Activated CD8-positive, alpha-beta T cell treated with anti-CD3 and anti-CD28 coated beads for 36 hours (primary cell): ENCODE results near the gene DNAJC4. TPM values are rescaled to one million over a fixed set of nuclear protein-coding genes. Genes with fewer than 3 reads are reported as not detected.

ENCODE experiments used
- ATAC-seq: fragments of 200-7000 bp; cut with Tn5 transposase; one replicate; pipeline ENCODE4 v1.10.0; 2021; ENCODE audit warnings: mild to moderate bottlenecking, moderate library complexity
- CTCF ChIA-PET: fragments of 350-600 bp; sonication (Branson Sonifier 250); formaldehyde crosslinking; loops from one replicate; lab custom pipeline; 2021; ENCODE audit warnings: antibody characterized with exemption; lab: Charles Lee
- POLR2A ChIA-PET: fragments of 350-600 bp; sonication (Branson Sonifier 250); formaldehyde crosslinking; loops from one replicate; lab custom pipeline; 2021; ENCODE audit warnings: antibody characterized with exemption; lab: Charles Lee
- DNase-seq: peaks from one replicate; pipeline ENCODE4 v3.0.0-alpha.2; 2020
- H3K27ac Mint-ChIP-seq: one replicate; pipeline ENCODE4 v1.8.0; 2021; ENCODE audit warnings: mild to moderate bottlenecking, mixed read lengths
- H3K27me3 Mint-ChIP-seq: one replicate; pipeline ENCODE4 v1.8.0; 2021; ENCODE audit warnings: mixed read lengths
- H3K36me3 Mint-ChIP-seq: one replicate; pipeline ENCODE4 v1.8.0; 2021; ENCODE audit warnings: low read depth, mixed read lengths
- H3K4me1 Mint-ChIP-seq: one replicate; pipeline ENCODE4 v1.8.0; 2021; ENCODE audit warnings: low read depth, mixed read lengths
- H3K4me3 Mint-ChIP-seq: one replicate; pipeline ENCODE4 v1.8.0; 2021; ENCODE audit warnings: mild to moderate bottlenecking, moderate library complexity, mixed read lengths
- H3K9me3 Mint-ChIP-seq: one replicate; pipeline ENCODE4 v1.8.0; 2021; ENCODE audit warnings: mixed read lengths
- intact Hi-C: fragments of 100-400 bp; cut with micrococcal nuclease; formaldehyde crosslinking; loops from one replicate; pipeline ENCODE4 v1.10.0; 2022
- total RNA-seq, 2 experiments: library from RNA; stranded (reverse); gene quantifications; one replicate each; pipeline ENCODE4 v1.2.3, GENCODE V29; 2021
- TF ChIP-seq, protein P1 (sequence below): fragments of 200-600 bp; IDR thresholded peaks from one replicate; pipeline ENCODE4 v1.8.0; 2022; ENCODE audit warnings: antibody characterized with exemption, mild to moderate bottlenecking

The DNAJC4 gene
- total RNA-seq, 2 experiments from 2014 or later, result 25.8 to 26.1 TPM

DNA sequence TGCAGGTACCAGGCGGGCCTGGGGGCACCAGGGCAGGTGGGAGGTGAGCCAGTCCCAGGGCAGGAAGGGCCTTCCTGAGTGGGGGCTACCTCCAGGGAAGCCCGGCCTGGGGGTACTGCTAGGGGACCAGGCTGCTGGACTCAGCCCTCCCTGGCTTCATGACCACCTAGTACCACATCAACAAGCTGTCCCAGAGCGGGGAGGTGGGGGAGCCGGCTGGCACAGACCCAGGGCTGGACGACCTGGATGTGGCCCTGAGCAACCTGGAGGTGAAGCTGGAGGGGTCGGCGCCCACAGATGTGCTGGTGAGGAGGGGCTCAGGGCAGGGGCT is 11.0 kb upstream of the DNAJC4 start:
- intact Hi-C loops, result no loop called here
- H3K36me3 Mint-ChIP-seq, result peaks cover 26% of the 10 kb centered on the region
- DNase-seq, result no peak
- H3K4me3 Mint-ChIP-seq, result no peak overlapping the region
- TF ChIP-seq, protein P1, sequence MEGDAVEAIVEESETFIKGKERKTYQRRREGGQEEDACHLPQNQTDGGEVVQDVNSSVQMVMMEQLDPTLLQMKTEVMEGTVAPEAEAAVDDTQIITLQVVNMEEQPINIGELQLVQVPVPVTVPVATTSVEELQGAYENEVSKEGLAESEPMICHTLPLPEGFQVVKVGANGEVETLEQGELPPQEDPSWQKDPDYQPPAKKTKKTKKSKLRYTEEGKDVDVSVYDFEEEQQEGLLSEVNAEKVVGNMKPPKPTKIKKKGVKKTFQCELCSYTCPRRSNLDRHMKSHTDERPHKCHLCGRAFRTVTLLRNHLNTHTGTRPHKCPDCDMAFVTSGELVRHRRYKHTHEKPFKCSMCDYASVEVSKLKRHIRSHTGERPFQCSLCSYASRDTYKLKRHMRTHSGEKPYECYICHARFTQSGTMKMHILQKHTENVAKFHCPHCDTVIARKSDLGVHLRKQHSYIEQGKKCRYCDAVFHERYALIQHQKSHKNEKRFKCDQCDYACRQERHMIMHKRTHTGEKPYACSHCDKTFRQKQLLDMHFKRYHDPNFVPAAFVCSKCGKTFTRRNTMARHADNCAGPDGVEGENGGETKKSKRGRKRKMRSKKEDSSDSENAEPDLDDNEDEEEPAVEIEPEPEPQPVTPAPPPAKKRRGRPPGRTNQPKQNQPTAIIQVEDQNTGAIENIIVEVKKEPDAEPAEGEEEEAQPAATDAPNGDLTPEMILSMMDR, result no peak
- H3K4me1 Mint-ChIP-seq, result peaks cover 14% of the 10 kb centered on the region
- no peaks in the 10 kb centered on the region for H3K9me3 Mint-ChIP-seq
- H3K27me3 Mint-ChIP-seq, result no peaks in the 10 kb centered on the region
- ChIA-PET CTCF (interaction anchor here (4.0 kb wide), 1 partner anchor 13 kb away, joined by 34 read pairs; the partner anchor contains the start of gene FERMT3), POLR2A (interaction anchor here (0.6 to 4.4 kb wide), 6 partner anchors 8 to 34 kb away, joined by 3 to 33 read pairs (median 6); partner anchors contain the start of genes FERMT3 and STIP1)
- ATAC-seq, result no peak
- no peak overlapping the region for H3K27ac Mint-ChIP-seq

DNA sequence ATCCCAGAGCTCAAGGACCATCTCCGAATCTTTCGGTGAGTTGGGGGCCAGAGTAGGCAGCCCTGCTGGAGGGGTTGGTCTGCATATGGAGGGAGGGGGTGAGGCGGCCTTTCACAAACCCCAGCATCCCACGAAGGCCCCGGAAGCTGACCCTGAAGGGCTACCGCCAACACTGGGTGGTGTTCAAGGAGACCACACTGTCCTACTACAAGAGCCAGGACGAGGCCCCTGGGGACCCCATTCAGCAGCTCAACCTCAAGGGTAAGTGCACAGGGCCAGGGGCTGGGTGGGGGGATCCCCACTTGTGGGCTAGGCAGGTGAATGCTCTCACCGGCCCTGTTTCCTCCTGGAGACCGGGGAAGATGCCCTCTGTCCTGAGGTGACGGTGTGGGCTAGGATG is 10.6 kb upstream of the DNAJC4 start:
- TF ChIP-seq, protein P1, result no peak
- POLR2A ChIA-PET, result interaction anchor here (0.8 to 2.6 kb wide), 5 partner anchors 9 to 34 kb away, joined by 3 to 14 read pairs (median 6); partner anchors contain the start of genes FERMT3 and STIP1
- H3K4me3 Mint-ChIP-seq, result no peak overlapping the region
- H3K9me3 Mint-ChIP-seq, result no peaks in the 10 kb centered on the region
- H3K27me3 Mint-ChIP-seq, result no peaks in the 10 kb centered on the region
- intact Hi-C loops, result no loop called here
- H3K36me3 Mint-ChIP-seq, result peaks cover 24% of the 10 kb centered on the region
- no peak for DNase-seq
- CTCF ChIA-PET, result interaction anchor here (4.0 kb wide), 1 partner anchor 14 kb away, joined by 34 read pairs; the partner anchor contains the start of gene FERMT3
- ATAC-seq, result no peak
- H3K4me1 Mint-ChIP-seq, result peaks cover 12% of the 10 kb centered on the region
- no peak overlapping the region for H3K27ac Mint-ChIP-seq

DNA sequence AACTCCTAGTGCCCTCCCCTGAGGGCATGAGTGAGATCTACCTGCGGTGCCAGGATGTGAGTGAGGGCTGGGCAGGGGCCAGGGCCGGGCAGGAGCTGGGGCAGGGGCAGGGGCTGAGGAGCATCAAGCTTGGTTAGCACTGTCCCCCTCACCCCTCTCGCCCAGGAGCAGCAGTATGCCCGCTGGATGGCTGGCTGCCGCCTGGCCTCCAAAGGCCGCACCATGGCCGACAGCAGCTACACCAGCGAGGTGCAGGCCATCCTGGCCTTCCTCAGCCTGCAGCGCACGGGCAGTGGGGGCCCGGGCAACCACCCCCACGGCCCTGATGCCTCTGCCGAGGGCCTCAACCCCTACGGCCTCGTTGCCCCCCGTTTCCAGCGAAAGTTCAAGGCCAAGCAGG is 10.1 kb upstream of the DNAJC4 start:
- Mint-ChIP-seq H3K4me1 (peaks cover 12% of the 10 kb centered on the region), H3K4me3 (no peak overlapping the region), H3K27ac (no peak overlapping the region), H3K36me3 (peaks cover 18% of the 10 kb centered on the region), H3K27me3 (no peaks in the 10 kb centered on the region), H3K9me3 (no peaks in the 10 kb centered on the region)
- TF ChIP-seq, protein P1, result no peak
- intact Hi-C loops, result no loop called here
- no peak for DNase-seq
- CTCF ChIA-PET, result no interaction called here
- POLR2A ChIA-PET, result interaction anchor here (0.7 to 2.6 kb wide), 4 partner anchors 9 to 19 kb away, joined by 3 to 14 read pairs (median 6); partner anchors contain the start of gene FERMT3
- ATAC-seq, result no peak

DNA sequence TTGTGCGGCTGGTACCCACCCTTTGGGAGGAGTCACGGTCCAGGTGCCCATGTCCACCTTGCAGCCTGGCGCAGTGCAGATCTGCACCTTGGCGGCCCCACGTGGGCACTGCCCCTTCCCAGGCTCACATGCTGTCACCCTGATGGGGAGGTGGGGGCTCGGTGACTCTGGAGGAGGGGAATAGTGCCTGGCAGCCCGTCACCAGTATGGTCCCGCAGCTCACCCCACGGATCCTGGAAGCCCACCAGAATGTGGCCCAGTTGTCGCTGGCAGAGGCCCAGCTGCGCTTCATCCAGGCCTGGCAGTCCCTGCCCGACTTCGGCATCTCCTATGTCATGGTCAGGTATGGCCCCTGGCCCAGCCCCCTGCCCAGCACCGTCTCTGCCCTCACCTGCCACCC is 9.6 kb upstream of the DNAJC4 start:
- Mint-ChIP-seq H3K27me3 (no peaks in the 10 kb centered on the region), H3K4me3 (no peak overlapping the region), H3K9me3 (no peaks in the 10 kb centered on the region), H3K27ac (no peak overlapping the region), H3K36me3 (peaks cover 18% of the 10 kb centered on the region), H3K4me1 (peaks cover 13% of the 10 kb centered on the region)
- TF ChIP-seq, protein P1, result no peak
- ChIA-PET POLR2A (interaction anchor here (0.7 to 2.6 kb wide), 4 partner anchors 10 to 19 kb away, joined by 3 to 14 read pairs (median 6); partner anchors contain the start of gene FERMT3), CTCF (no interaction called here)
- intact Hi-C loops, result no loop called here
- DNase-seq (no peak), ATAC-seq (no peak)

DNA sequence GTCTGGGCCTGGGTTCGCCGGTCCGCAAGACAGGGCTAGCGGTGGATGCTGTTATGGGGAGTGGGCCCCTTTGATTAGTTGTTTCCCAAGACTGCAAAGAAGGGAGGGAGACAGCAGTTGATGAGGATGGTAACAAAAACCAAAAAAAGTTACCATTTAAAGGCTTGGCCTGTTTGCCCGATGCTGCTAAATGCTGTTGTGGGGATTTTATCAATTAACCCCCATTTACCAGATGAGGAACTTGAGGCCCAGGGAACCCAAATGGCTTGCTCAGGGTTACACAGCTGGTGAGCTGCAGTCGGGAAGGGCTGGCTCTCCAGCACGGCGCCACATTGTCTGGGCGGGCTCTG is 7.7 kb upstream of the DNAJC4 start:
- peaks cover 16% of the 10 kb centered on the region for H3K4me1 Mint-ChIP-seq
- DNase-seq, result no peak
- no peak for ATAC-seq
- H3K4me3 Mint-ChIP-seq, result no peak overlapping the region
- ChIA-PET POLR2A (interaction anchor here (1.6 to 6.0 kb wide), 4 partner anchors 9 to 27 kb away, joined by 3 to 151 read pairs (median 8); partner anchors contain the start of gene FERMT3), CTCF (interaction anchor here (5.3 kb wide), 1 partner anchor 16 kb away, joined by 45 read pairs; the partner anchor contains the start of gene FERMT3)
- TF ChIP-seq, protein P1, result no peak
- H3K9me3 Mint-ChIP-seq, result no peaks in the 10 kb centered on the region
- H3K27me3 Mint-ChIP-seq, result no peaks in the 10 kb centered on the region
- H3K27ac Mint-ChIP-seq, result no peak overlapping the region
- H3K36me3 Mint-ChIP-seq, result peaks cover 17% of the 10 kb centered on the region
- intact Hi-C loops, result no loop called here
